ENCODE results near the gene HAVCR2. TPM values are rescaled to one million over a fixed set of nuclear protein-coding genes. Genes with fewer than 3 reads are reported as not detected.

HAVCR2 gene
- total and polyA plus RNA-seq, 9 of the 15 experiments (the other 6 are each of a cell fraction or from before 2014, with no cell fraction given): 0.04 to 0.11 (median 0.06) TPM; not detected in 5

GRCh38 chr5:157106630-157107461 lies 2.0 kb downstream of the HAVCR2 start:
- no peak for DNase-seq (ENCODE audit: extremely low read depth in 1 of 4, low spot score in 3 of 4)
- CTCF ChIA-PET (ENCODE audit: low intra/inter-chr PET ratio): no interaction called here

More at GRCh38 chr5:157106630-157107461, 2.0 kb downstream of the HAVCR2 start:
- FAIRE-seq: peak; percentile 6
- under 1% methylated on average over 14 of the region's 14 CpGs for WGBS (ENCODE audit: insufficient coverage, low coverage, missing lambda C conversion rate)
- H3K4me2 ChIP-seq (ENCODE audit: insufficient read depth, low read length): no peak overlapping the region
- no peak overlapping the region for H2AFZ ChIP-seq (ENCODE audit: low read depth, low read length)
- no peak overlapping the region for H3K4me3 ChIP-seq
- no peaks in the 10 kb centered on the region for H3K79me2 ChIP-seq (ENCODE audit: control insufficient read depth, insufficient read depth, low read length)
- intact Hi-C loops (cut with micrococcal nuclease) (no loop called here), in situ Hi-C loops (cut with MboI) (no loop called here)
- peaks cover 6 to 11% of the 10 kb centered on the region in 2 experiments; a peak in 2 of 5 replicates for H3K27me3 ChIP-seq (ENCODE audit: control insufficient read depth in 2 of 2, insufficient read depth in 2 of 2, low read length in 2 of 2)
- no peaks in the 10 kb centered on the region for H3K36me3 ChIP-seq (ENCODE audit: control insufficient read depth, insufficient read depth, low read length)
- H3K27ac ChIP-seq (ENCODE audit: extremely low read depth, low read depth, low read length): no peak overlapping the region
- TF ChIP-seq ATF4 (CRISPR knock-in tag; IDR thresholded peaks at IDR 0.05): no peak
- TF ChIP-seq CCNT2 (IDR thresholded peaks at IDR 0.05; ENCODE audit: borderline replicate concordance, extremely low read depth, insufficient read length, low read depth, low read length): no peak
- TF ChIP-seq POLR2A (conservative IDR thresholded peaks at IDR 0.05): no peak
- no peak for TF ChIP-seq PHB (CRISPR knock-in tag; IDR thresholded peaks at IDR 0.05)
- no peak for TF ChIP-seq POLR3A (IDR thresholded peaks at IDR 0.05; ENCODE audit: borderline replicate concordance, extremely low read depth, insufficient read depth, insufficient read length)
- TF ChIP-seq SPI1 (IDR thresholded peaks at IDR 0.05; ENCODE audit: borderline replicate concordance, low read depth, low read length): no peak
- no peak for TF ChIP-seq SIRT6 (IDR thresholded peaks at IDR 0.05; ENCODE audit: low read depth, low read length)
- TF ChIP-seq HMG20B (CRISPR knock-in tag; IDR thresholded peaks at IDR 0.05): no peak
- TF ChIP-seq ZFPM2 (CRISPR knock-in tag; IDR thresholded peaks at IDR 0.05): no peak
- no peak for TF ChIP-seq HNRNPUL1 (IDR thresholded peaks at IDR 0.05; ENCODE audit: low read length)
- no peak for TF ChIP-seq ZC3H8 (IDR thresholded peaks at IDR 0.05)
- TF ChIP-seq POLR2AphosphoS5 (IDR thresholded peaks at IDR 0.05; ENCODE audit: control insufficient read depth, insufficient read depth, low read depth, low read length): no peak
- no peak for TF ChIP-seq ARNT (IDR thresholded peaks at IDR 0.05)
- no peak for TF ChIP-seq RNF219 (CRISPR knock-in tag; IDR thresholded peaks at IDR 0.05)
- TF ChIP-seq ZBTB8A (IDR thresholded peaks at IDR 0.05; ENCODE audit: partially characterized antibody): no peak
- TF ChIP-seq SOX6 (IDR thresholded peaks at IDR 0.05): no peak
- TF ChIP-seq ZNF347 (CRISPR knock-in tag; IDR thresholded peaks at IDR 0.05; ENCODE audit: low read depth): no peak
- TF ChIP-seq SNIP1 (IDR thresholded peaks at IDR 0.05; ENCODE audit: low read depth): no peak
- no peaks in the 10 kb centered on the region for H3K9me3 ChIP-seq (replicated peaks; ENCODE audit: control insufficient read depth, insufficient read depth, low read depth, low read length)
- POLR2A ChIA-PET: no interaction called here
- H4K20me1 ChIP-seq (replicated peaks; ENCODE audit: control insufficient read depth, insufficient read depth, low read length): no peaks in the 10 kb centered on the region
- no peaks in the 10 kb centered on the region for H3K4me1 ChIP-seq (replicated peaks in 1 of 2; ENCODE audit: control insufficient read depth in 2 of 2, insufficient read depth in 2 of 2, low read length in 2 of 2)
- ATAC-seq: no peak
- no peak overlapping the region for H3K9ac ChIP-seq (ENCODE audit: insufficient read depth in 1 of 2, low read depth in 2 of 2, low read length in 2 of 2)
- no peaks in the 10 kb centered on the region for H3K9me1 ChIP-seq (ENCODE audit: control insufficient read depth, insufficient read depth, low read length)
- no TSS peak for BruUV-seq (replicated peaks)

Measured in K562 (cell line).